Measurements from ENCODE around the gene SLC15A3. TPM values are rescaled to one million over a fixed set of nuclear protein-coding genes. Genes with fewer than 3 reads are reported as not detected.

SLC15A3 gene
- 10 to 100 TPM; 16.3 to 32.1 (median 24.4) TPM for polyA plus RNA-seq (ENCODE audit: insufficient read length in 10 of 10)
- long read RNA-seq, donor 1, full-length matches to known transcripts, result 2 of 2 reads
- long read RNA-seq, donor 1, partial matches to known transcripts, result 0 of 2 reads
- long read RNA-seq, donor 1, other reads (novel, unspliced or antisense), result 0 of 2 reads
- long read RNA-seq, donor 2, result 0 reads
- long read RNA-seq, donor 3, result 0 reads
- long read RNA-seq, donor 4, full-length matches to known transcripts, result 1 of 1 reads
- long read RNA-seq, donor 4, partial matches to known transcripts, result 0 of 1 reads
- long read RNA-seq, donor 4, other reads (novel, unspliced or antisense), result 0 of 1 reads
- long read RNA-seq, donor 5, partial matches to known transcripts, result 0 of 1 reads
- long read RNA-seq, donor 5, other reads (novel, unspliced or antisense), result 0 of 1 reads
- long read RNA-seq, donor 6, full-length matches to known transcripts, result 3 of 3 reads
- long read RNA-seq, donor 6, partial matches to known transcripts, result 0 of 3 reads
- long read RNA-seq, donor 6, other reads (novel, unspliced or antisense), result 0 of 3 reads
- long read RNA-seq, donor 7, partial matches to known transcripts, result 0 of 2 reads
- long read RNA-seq, donor 7, other reads (novel, unspliced or antisense), result 0 of 2 reads
- long read RNA-seq, donor 8, partial matches to known transcripts, result 0 of 3 reads
- long read RNA-seq, donor 8, other reads (novel, unspliced or antisense), result 0 of 3 reads
- long read RNA-seq, donor 9, partial matches to known transcripts, result 0 of 1 reads
- long read RNA-seq, donor 9, other reads (novel, unspliced or antisense), result 0 of 1 reads

DNA sequence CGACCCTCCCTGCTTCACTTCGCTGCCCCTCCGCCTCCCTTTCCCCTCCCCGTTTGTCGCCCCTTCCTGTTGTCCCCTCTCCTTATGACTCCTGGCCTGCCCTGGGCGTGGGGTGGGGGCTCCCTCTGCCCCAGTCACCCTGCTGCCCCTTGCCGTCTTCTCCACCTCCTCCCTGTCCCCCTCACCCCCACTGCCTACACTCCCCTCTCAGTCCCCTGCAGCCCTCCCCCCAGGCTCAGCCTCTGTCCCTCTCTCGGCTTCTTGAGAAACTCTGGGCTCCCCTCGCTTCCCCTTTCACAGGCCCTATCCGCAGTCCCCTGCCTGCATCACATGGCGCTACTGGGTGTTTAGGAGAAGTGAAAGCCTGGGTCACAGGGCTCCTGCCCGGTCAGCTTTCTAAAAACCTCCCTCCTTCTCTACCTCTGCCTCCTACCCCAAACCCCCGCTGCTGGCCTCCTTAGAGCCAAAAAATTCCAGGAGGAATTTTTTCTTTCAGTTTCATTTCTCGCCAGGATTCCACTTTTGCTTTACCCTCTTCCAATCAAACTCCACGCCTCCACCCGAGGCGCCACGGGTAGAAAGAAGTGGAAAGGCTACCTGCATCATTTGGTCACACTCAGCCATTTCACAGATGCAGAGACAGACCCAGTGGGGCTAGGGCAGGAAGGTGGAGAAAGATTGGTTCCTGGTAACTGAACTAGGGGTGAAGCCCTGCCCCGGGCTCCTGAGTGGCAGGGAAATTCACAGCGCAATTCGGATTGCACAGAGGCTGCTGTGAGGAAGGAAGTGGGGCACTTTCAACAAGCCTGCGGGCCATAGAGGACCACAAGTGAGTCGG, at the start of gene SLC15A3:
Gene SLC15A3, minus strand, starts transcription at position 273 of the 838 bp plus-strand sequence. CDS start 625 bp downstream, outside the sequence.
- peak; percentile 41 to 79 (median 52) for DNase-seq

DNA sequence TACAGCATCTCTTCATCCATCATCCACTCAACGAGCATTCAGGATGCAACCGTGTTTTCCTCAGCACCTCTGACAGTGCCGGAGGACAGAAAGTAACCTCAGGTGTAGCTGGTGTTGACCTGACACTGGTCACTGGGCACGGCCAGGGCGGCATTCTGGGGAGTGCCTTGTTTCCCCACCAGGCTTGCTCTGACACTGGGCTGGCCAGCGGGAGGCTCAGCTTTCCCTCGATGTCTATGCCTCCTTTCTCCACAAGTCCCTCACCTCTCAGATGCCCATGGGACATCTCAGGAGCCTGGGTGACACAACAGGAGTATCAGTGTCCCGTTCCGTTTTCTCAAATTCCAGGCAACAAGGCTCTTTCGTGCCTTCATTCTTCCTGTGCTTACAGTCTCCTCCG, 48.5 kb upstream of the SLC15A3 start:
- DNase-seq, result no peak

DNA sequence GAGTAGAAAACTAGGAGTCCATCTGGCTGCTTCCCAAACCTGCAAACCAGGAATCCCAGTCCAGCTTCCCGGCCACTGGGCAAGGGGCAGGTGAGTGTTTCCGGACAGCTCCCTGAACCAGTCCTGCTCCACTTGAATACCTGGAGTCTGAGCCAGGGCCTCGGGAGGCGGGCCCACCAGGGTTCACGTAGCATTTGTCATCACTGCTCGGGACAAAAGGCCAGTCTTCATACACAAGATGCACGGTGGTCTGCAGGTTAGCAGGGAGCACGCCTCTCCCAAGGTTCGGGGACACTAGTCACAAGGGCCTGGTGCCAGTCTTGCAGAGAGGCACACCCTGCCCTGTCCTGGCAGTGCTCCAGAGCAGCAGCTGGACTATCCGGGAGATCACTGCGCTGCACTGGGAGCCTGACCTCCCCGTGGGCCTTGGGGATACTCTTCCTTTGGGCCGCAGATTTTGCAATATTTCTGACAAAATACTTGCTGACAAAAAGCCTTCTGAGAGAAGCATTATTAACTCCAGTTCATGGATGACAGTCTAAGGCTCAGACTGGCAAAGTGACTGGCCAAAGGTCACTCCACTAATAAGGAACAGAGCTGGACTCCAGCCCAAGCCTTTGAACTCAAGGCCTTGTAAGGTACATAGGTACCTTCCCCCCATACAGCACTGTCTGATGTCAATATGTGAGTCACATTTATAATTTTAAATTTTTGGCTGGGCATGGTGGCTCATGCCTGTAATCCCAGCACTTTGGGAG, 44.6 kb upstream of the SLC15A3 start:
- peak in 1 of 3 donors; percentile 26 for DNase-seq

DNA sequence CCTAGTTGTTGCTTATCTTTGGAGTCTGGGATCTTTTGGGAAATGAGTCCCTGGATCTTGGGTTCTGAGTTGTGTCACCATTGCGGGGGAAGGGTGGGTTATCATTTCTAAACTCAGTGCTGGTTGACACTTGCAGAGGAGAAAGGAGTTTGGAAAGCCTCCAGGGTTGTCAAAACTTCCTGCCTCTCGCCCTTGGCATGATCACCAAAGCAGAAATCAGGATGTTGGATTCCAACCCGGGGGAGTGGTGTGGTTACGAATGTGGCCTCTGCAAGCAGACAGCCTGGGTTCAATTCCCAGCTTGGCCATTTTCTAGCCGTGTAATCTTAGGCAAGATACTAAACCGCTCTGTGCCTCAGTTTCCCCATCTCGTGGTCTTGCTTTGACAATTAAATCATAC, 43.8 kb upstream of the SLC15A3 start:
- no peak for DNase-seq

DNA sequence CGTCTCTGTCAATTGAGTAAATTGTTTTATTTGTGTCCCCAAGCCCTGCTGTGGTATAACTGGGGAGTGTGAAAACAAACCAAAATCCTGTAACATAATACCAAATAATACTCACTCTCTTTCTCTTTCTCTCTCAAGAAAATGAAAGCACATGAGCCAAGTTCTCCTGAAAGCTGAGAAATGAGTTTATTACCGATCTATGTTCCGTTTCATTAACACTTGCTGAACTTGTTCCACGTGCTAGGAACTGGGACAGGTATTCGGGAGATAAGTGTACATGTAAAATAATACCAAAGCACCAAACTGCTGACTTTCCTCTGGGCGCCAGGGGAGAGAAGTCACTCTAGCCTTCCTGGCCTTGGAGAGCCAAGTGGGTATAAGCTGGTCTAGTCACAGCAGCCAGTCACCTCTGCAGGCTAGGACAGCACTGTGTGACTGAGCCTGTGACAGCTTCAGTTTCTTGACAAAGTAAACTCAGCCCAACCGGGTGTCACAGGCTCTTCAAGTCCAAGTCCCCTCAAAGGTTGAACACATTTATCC, 42.6 kb upstream of the SLC15A3 start:
- no peak for DNase-seq

DNA sequence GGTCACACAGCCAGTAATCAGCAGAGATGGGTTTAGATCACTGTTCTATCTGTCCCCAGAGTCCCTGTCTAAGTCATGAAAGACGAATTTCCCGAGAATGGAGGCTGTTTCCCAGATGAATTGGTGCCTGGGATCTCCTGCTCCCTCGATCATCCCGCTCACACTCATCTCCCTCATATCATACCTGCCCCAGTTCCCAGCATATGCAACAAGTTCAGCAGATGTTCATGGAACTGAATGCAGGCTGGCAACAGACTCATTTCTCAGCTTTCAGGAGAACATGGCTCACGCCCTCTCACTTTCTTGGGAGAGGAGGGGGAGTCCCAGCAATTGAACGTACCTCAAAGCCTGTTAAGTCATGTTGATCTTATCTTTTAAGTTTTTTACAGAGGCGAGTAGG, 41.6 kb upstream of the SLC15A3 start:
- no peak for DNase-seq

DNA sequence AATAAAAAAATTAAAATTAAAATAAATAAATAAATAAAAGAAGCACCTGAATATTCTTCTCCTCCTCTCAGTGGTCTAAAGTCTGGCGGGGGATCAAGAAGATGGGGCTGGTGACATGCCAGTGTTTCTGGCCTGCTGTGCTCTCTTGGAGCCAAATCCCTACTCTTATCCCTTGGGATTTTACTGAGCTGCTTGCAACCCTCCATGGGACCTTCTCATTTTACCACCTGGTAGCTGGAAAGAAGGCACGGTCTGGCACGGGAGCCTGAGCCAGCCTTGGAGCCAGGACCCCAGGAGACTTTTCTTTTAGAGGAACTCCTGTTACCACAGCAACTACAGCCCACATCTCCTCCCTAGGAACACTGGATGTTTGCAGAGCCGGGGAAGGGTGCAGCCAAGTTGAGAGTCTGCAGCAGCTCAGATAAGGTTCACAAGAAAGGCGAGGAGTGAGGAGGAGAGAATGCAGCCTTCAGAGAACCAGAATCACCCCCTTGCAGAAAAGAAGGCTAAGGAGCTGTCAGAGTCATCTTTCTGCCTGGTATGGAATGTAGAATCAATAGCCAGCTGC, 41.0 kb upstream of the SLC15A3 start:
- DNase-seq, result peak in 1 of 3 donors; percentile 52

DNA sequence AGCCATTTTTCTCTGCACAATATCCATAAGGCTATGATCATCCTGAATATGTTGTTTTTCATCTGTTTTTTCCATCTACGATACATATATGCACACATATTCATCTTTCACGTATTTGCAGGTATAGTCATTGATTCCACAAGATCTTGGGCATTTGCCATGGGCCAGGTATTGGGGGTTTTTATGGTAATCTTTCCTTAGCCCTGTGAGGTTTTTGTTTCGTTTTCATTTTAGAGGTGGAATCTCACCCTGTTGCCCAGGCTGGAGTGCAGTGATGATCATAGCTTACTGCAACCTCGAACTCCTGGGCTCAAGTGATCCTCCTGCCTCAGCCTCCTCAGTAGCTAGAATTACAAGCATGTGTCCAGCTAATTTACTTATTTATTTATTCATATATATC, 39.5 kb upstream of the SLC15A3 start:
- no peak for DNase-seq

DNA sequence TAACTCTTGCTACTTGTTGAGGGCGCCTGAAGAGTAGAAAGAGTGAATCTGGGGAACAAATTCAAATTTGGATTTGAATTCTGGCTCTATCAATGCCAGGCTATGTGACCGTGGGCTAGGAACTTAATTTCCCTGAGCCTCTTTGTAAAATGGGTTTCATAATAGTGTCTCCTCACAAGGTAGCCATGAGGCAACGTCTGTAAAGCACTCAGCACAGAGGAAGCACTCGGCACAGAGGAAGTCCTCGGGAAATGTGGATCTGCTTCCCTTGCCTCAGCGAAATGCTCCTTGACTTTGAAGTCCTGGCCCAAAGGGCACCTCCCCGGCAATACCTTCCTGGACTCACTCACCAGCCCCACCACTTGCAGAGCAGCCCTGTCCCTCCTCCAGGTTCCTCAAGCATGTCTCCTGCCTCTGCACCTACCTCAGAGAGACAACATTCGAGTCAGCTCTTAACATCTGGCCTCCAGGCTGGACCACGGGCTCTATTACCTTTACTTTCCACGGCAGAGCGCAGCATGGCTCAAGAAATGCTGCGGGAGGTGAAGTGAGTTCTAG, 37.2 kb upstream of the SLC15A3 start:
- DNase-seq, result no peak

DNA sequence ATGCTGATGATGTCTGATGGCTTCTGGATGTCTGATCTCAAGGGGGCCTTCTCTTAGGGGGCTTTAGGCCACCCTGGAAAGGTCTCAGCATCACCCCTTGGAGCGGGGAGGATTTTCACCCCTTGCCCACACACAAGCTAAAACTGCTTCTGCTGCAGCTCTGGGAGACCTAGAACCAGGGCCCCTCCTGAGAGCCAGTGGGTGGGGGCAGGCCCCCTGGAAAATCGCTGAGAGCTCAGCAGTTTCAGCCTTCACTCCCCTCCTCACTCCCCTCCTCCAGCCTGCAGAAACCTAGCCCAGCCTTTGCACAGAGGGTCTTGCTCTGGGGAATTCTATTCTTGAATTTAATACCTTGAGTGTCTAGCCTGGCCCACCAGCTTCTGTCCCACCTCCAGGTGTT, 36.7 kb upstream of the SLC15A3 start:
- no peak for DNase-seq

DNA sequence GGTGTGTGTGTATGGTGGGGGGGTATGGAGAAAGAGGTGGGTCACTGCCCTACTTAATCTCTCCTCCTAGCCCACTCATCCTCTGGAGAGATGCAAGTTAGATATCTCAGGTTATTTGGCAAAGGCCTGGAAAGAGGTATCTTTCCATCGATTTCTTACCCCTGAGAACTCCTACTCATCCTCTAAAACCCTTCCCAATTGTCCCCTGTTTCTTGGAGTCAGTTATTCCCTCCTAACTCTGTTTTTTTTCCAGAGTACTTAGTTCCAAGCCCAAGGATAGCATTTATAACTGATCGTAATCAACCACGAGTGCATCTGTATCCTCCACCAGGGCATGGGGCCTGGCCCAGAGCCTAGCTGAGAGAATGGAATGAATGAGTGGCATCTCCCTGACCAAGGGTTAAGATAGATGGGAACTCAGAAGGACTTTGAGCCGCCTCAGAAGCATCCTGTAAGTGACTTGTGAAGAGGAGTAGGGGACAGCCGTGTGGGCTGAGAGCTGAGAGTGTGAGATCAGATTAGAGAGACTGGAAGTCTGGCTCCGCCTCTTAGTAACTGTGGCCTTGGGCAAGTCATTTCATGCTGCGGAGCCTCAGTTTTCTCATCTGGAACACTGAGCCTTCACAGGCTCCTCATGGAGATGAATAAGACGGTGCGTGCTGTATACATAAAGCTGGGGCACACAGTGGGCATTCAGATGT, 35.8 kb upstream of the SLC15A3 start:
- no peak for DNase-seq

DNA sequence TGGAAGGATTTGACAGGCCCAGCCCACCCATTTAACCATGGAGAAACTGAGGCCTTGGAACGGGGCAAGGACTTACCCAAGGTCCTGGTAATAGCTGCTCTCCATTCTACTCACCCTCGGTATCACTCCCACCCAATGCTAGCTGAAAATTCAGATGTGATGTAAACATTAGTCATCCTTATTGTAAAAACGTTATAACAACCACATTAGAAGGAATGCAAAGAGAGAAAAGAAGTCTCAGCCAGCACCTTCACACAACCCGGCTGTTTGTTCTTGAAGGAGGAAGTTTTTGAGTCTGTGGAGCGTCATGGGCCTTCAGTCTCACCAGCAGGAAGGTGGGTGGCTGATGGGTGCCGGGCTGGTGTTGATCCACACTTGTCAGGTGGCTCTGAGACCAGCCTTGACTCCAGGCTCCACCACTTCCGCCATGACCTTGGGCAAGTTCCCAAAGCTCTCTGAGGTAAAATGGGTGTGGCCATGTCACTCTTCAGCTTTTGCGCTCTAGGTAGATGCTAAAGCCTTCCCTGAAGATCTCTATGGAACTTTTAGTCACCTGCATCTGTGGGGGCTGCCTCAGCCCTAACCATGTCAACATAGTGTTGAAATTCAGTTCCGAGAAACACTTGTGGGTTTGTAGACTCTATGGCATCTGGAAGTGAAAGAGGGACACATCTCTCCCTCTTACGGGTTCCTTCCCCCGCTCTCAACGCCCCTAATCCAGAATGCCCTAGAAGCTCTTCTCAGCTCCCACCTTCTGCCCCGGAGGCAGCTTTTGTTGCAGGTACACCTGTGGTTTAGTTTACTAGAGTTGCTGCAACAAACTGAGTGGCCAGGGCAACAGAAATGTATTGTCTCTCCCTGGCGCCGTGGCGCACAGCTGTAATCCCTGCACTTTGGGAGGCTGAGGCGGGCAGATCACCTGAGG, 34.3 kb upstream of the SLC15A3 start:
- no peak for DNase-seq

DNA sequence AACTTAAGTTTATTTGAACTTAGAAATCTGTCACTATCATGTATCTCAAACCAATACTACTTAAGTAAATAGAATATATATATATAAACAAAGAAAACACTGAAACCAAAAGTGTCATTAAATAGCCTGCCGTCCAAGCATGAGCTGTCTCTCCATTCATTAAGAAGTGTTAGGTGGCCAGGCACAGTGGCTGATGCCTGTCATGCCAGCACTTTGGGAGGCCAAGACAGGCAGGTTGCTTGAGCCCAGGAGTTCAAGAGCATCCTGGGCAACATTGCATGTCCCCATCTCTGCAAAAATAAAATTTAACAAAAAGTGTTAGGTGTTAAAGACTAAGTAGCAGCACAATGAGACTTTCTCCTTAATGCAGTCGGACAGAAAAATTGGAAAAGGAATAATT, 33.5 kb upstream of the SLC15A3 start:
- DNase-seq, result no peak

DNA sequence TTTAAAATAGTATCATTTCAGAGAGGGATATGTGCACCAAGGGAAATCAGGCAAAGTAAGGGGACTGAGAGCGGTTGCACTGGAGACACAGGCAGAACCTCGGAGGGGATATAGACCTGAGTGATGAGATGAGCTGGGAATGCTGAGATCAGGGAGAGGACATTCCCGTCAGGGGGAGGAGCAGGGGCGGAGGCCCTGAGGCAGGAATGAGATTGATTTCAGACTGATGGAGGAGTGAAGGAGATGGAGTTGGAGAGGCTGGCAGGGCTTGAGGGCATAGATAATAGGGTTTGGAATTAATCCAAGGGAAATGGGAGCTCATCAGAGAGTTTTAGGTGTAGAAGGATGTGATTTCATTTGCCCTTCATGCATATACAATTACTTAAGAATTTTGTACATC, 32.7 kb upstream of the SLC15A3 start:
- no peak for DNase-seq

DNA sequence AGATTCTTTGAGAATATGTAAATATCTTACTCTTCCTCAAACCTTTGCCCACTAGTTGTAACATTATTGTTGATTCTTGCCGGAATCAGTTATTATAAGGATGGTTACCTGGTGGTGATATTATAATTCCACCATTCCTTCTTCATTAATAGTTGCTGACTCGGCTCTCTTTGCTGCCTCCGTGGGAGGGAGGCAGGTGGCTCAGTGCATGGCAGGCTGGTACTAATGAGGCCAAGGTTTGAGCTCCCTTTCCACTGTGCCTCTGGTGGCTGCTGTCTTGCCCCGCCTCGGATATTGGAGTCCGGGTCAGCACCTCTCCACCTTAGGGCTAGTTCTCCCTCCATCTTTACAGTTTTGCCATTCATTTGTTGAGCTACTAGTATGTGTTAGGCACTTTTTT, 32.2 kb upstream of the SLC15A3 start:
- DNase-seq, result no peak

DNA sequence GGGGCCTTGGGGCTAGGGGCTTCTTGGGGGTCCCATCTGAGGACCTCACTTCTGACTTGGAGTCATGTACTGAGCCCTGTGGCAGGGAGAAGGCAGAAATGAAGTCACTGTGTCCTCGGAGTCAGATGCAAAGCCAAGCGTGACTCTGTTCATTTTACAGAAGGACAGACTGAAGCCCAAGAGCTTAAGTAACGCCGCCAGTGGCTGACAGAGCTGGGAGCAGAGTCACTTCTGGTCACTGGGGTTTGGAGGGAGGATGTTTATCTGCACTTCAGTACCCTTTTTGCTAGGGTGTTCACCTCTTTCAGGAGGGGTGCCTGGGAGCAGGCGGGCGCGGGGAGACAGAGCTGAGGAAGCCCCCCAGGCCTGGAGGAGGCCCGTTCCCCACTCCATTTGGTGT, 30.2 kb upstream of the SLC15A3 start:
- no peak for DNase-seq

DNA sequence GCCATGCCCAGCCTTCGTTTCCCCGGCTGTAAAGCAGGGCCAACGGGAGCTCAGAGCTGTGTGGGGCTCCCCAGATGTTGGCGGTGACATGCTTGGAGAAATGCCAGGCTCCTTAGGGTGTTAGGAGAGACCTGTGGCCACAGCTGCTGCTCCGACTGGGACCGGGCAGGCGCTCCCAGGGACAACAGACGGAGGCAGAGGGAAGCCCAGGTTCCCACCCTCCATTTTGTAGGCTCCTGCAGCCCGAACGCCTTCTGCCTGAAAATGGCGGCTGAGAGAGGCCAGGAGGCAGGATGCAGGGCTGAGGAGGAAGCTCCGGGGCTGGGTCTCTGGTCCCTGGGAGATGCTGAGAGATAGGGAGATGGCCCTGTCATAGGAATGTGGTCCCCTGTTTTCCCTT, 29.5 kb upstream of the SLC15A3 start:
- no peak for DNase-seq

DNA sequence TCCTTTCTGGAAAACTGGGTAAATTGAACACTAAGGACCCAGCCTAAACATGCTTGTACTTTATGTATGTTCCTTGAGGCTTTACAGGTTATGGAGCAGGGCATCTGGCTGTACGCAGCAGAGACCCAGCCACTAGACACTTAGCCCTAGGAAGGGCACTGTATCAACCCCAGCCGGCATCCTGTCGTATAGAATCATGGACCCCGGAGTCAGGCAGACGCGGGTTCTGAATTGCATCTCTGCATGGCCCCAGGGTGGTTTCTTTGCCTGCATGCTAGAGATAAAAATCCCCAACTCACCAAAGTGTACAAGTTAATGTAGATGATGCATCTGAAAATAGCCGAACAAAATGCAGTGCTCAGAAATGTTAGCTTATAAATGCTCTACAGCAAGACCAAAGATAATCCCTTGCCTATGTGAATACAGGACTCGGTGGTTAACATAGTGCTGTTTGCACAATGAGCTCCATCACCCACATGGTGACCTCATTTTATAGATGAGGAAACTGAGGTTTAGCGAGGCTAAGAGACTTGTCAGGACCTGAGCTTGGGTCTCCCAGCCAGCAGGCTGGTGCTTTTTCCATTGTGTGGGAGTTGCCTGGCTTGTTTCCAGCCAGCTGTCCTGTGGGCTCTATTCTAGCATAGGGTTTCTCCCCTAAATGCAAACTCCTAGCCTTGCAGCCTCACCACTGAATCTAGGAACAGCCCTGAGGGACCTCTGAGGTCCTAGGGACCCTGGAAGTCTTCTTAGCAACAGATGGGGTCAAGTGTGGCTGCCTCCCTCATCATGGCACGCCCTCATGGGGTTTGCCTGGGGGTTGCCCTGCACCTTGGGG, 26.8 kb upstream of the SLC15A3 start:
- DNase-seq, result peak in 1 of 3 donors; percentile 49

All from muscle of back (tissue), 13 donors.